BE2C (cell line): ENCODE results near the gene OR2V1.

Source experiments
- DNase-seq: peaks from one replicate; pipeline ENCODE4 v3.0.0-alpha.2; 2020
- H3K27me3 ChIP-seq: fragments of 250-450 bp; sonication (Bioruptor Pico); 2 replicates; pipeline ENCODE4 v1.5.1; 2020; ENCODE audit warnings: mild to moderate bottlenecking
- H3K36me3 ChIP-seq: fragments of 250-450 bp; sonication (Bioruptor Pico); 2 replicates; pipeline ENCODE4 v1.5.1; 2020; ENCODE audit warnings: mild to moderate bottlenecking
- H3K4me1 ChIP-seq: fragments of 250-450 bp; sonication (Bioruptor Pico); 2 replicates; pipeline ENCODE4 v1.5.1; 2020
- H3K4me3 ChIP-seq: 2 replicates; pipeline ENCODE4 v1.5.1; 2011; ENCODE audit warnings: low read depth, low read length
- H3K9me3 ChIP-seq: fragments of 250-450 bp; sonication (Bioruptor Pico); 2 replicates; pipeline ENCODE4 v1.5.1; 2020
- CTCF ChIP-seq: IDR thresholded peaks from 2 replicates; pipeline ENCODE4 v1.5.1; 2012; ENCODE audit warnings: mild to moderate bottlenecking, low read depth, low read length

Gene OR2V1

GRCh38 chr5:181081989-181082388, 49.0 kb downstream of the OR2V1 start:
- no peak overlapping the region for H3K4me3 ChIP-seq
- no peaks in the 10 kb centered on the region for H3K4me1 ChIP-seq
- H3K9me3 ChIP-seq, result no peaks in the 10 kb centered on the region
- DNase-seq, result no peak
- no peaks in the 10 kb centered on the region for H3K36me3 ChIP-seq
- no peak for TF ChIP-seq CTCF
- H3K27me3 ChIP-seq, result peaks cover 23% of the 10 kb centered on the region

- Histone ChIP-seq H3K27me3 (peaks cover 4% of the 10 kb centered on the region; the same call in 1 of the 2 replicates), H3K4me3 (no peak overlapping the region)
These were observed 54.0 kb downstream of the OR2V1 start for GRCh38 chr5:181076920-181077319.

More at GRCh38 chr5:181076920-181077319, 54.0 kb downstream of the OR2V1 start:
- no peaks in the 10 kb centered on the region for H3K9me3 ChIP-seq
- H3K4me1 ChIP-seq, result no peaks in the 10 kb centered on the region
- no peak for DNase-seq
- TF ChIP-seq CTCF, result no peak
- H3K36me3 ChIP-seq, result no peaks in the 10 kb centered on the region
